ENCODE measurements around the gene NRG3.

DNA sequence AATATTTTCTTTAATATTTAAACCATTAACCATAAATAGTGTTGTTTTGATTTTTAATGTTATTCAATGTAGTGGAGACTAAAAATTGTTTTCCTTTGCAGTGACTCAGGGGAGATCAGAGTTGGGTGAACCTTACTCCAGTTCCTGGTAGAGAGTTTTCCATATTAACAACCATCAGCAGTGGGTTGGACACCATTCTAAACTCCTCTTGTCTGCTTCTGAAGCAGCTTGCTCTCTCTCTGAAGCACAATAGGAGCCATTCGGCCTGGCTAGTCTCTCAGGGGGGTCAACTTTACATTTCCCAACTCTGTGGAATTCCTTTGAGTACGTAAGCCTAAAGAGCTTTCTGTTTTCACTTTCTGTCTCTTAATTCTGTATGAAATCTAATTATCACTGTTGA lies 9.4 kb upstream of the NRG3 start:
- TF ChIP-seq, protein P1, sequence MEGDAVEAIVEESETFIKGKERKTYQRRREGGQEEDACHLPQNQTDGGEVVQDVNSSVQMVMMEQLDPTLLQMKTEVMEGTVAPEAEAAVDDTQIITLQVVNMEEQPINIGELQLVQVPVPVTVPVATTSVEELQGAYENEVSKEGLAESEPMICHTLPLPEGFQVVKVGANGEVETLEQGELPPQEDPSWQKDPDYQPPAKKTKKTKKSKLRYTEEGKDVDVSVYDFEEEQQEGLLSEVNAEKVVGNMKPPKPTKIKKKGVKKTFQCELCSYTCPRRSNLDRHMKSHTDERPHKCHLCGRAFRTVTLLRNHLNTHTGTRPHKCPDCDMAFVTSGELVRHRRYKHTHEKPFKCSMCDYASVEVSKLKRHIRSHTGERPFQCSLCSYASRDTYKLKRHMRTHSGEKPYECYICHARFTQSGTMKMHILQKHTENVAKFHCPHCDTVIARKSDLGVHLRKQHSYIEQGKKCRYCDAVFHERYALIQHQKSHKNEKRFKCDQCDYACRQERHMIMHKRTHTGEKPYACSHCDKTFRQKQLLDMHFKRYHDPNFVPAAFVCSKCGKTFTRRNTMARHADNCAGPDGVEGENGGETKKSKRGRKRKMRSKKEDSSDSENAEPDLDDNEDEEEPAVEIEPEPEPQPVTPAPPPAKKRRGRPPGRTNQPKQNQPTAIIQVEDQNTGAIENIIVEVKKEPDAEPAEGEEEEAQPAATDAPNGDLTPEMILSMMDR (IDR thresholded peaks at IDR 0.05): no peak
- TF ChIP-seq POLR2A (IDR thresholded peaks at IDR 0.05): no peak
- no peak for TF ChIP-seq POLR2AphosphoS5 (IDR thresholded peaks at IDR 0.05)

Data from prostate gland (tissue), 2 donors.